Measurements from ENCODE around the gene ZNG1A.
"Not testable (repeated sequence)": the region's sequence is repeated elsewhere in the genome, so short reads cannot be mapped to it uniquely, and the experiment has no call there.

Gene ZNG1A

GRCh38 chr9:93909-94308 is 84.9 kb downstream of the ZNG1A start:
- DNase-seq: not testable (repeated sequence)

- DNase-seq: not testable (repeated sequence)
These were observed 88.0 kb downstream of the ZNG1A start for GRCh38 chr9:90851-91250.

GRCh38 chr9:88396-89037 is 90.3 kb downstream of the ZNG1A start:
- DNase-seq: not testable (repeated sequence)

GRCh38 chr9:87860-88259 is 91.0 kb downstream of the ZNG1A start:
- not testable (repeated sequence) for DNase-seq

- not testable (repeated sequence) for DNase-seq
These were observed 91.8 kb downstream of the ZNG1A start for GRCh38 chr9:87105-87504.

DNA sequence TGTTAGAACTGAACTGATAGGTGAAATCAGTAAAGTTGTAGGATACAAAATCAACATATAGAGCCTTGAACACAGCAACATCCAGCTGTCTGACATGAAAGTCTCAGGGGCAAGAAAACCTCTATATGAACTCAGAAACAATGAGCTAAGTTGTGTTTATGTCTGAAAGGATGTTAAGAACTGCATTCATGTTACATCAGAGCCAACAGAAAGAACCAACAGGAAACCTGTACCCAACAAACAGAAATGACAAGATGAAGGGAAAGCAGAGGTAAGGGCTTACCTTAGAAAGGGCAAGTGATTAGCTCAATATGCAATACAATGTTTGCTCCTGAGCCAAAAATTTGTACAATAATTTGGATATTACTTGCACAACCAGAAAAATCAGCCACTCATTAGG is 92.2 kb downstream of the ZNG1A start:
- DNase-seq: not testable (repeated sequence)

- not testable (repeated sequence) for DNase-seq
These were observed 95.7 kb downstream of the ZNG1A start for GRCh38 chr9:82932-83689.

DNA sequence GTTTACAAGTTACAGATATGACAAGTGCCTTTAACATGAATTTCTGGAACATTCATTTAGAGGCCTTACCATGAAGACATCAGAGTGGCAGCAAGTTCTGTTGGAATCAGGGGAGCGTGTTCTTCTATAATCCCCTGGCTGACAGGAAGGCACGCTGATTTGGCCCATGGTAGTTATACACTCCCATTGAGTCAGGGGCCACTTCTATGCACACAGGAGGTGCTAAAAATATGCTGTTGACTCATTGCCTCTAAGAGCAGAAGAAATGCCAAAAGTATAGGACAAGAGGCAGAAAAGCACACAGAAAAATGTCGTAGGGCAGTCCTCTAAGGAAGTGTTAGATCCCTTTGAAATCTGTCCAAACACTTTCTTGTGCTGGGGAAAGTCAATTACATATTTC is 100.5 kb downstream of the ZNG1A start:
- DNase-seq: not testable (repeated sequence)

DNA sequence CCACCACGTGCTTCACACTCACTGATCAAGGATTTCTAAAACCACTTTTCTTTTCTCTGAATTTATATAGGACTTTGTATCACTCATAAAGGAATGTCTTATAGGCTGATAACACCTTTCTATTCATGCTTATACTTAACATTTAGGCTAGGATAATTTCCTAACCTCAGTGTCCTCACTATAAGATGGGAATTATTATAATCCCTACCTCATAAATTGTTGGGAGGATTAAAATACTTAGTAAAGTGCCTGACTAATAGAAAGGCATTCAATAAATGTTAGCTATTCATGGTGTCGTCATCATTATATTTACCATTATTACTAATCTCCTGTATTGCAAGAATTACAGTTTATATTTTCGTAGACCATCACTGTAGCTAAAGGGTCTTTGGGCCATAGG is 102.5 kb downstream of the ZNG1A start:
- DNase-seq: not testable (repeated sequence)

- DNase-seq: not testable (repeated sequence)
These were observed 104.8 kb downstream of the ZNG1A start for GRCh38 chr9:73900-74525.

DNA sequence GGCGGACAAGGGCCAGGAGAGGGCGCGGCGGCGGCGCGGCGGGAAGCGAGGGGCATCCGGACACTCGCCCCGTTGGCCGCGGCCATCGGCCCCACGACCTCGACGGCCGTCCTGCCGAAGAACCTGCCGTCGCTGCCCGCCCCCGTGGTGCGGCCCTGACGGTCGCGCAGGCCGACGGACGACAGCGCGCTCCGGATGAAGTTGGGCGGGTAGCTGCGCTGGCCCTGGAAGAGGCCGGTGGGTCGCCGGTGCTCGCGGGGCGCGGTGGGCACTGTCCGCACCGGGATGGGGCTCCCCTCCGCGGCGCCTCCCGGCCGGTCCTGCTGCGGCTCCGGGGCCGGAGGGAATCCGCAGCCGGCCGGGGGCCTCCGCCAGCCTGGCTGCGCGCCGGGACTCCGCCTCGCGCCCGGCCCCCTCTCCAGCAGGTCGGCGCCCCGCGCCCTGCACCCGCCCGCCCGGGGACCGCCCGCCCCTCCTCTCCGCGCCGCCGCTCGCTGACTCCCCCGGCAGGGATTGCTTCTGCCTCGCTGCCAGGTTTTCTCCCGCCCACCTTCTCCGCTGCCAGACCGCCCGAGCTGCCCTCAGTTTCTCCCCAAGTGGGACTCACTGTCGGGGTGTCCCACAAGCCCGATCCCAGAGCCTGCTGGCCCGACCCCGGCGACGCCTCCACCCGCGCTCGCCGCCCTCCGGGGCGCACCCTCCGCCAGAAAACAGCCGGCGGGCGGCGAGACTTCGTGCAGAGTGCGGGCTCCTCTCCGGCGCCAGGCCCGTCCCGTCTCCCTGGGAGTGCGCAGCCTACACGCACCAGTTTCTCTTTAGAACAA is 105.6 kb downstream of the ZNG1A start:
- DNase-seq: not testable (repeated sequence)

Measured in NK-92 treated with Interleukin-12 subunit alpha and Interleukin-12 subunit beta, amount 100 ng/mL, for 24 hours (cell line).